ENCODE results near the gene AOAH. TPM values are rescaled to one million over a fixed set of nuclear protein-coding genes. Genes with fewer than 3 reads are reported as not detected.

AOAH gene, protein sequence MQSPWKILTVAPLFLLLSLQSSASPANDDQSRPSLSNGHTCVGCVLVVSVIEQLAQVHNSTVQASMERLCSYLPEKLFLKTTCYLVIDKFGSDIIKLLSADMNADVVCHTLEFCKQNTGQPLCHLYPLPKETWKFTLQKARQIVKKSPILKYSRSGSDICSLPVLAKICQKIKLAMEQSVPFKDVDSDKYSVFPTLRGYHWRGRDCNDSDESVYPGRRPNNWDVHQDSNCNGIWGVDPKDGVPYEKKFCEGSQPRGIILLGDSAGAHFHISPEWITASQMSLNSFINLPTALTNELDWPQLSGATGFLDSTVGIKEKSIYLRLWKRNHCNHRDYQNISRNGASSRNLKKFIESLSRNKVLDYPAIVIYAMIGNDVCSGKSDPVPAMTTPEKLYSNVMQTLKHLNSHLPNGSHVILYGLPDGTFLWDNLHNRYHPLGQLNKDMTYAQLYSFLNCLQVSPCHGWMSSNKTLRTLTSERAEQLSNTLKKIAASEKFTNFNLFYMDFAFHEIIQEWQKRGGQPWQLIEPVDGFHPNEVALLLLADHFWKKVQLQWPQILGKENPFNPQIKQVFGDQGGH
- total RNA-seq: 1 to 10 TPM in 3 of 4 donors, under 1 TPM in 1; 0.69 to 3.2 (median 2.2) TPM

DNA sequence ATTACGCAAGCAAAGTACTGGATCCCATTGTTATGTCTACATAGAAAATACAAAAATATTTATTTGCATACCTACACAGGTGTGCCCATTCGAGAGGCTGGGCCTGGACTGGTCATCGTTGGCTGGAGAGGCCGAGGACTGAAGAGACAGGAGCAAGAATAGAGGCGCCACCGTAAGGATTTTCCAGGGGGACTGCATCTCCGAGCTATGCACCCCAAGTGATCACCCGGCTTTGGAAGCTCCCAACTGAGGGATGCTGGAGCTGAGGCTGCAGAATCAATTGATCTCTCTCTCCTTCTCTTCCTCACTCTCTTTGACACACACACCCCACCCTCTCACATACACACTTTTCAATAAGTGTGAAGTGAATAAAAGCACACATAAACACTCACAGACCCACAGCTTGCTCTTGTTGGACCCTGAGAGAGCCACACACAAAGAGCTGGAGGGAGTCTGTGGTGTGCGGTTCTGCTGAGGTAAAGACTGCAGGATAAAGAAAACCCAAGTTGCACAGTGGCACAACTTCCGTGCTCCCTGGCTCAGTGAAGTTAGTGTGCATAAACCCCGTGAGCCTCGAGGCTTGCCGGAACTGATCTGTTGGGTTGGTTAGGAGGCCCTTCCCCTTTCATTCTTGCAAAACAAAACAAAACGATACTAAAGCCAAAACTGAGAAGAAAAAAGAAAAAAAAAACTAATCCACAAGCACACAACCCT is at the start of gene AOAH:
TSS of gene AOAH (minus strand) at position 544 of the 714 bp plus-strand sequence. CDS start at position 198, 346 bp downstream.
- TF ChIP-seq, protein P1, sequence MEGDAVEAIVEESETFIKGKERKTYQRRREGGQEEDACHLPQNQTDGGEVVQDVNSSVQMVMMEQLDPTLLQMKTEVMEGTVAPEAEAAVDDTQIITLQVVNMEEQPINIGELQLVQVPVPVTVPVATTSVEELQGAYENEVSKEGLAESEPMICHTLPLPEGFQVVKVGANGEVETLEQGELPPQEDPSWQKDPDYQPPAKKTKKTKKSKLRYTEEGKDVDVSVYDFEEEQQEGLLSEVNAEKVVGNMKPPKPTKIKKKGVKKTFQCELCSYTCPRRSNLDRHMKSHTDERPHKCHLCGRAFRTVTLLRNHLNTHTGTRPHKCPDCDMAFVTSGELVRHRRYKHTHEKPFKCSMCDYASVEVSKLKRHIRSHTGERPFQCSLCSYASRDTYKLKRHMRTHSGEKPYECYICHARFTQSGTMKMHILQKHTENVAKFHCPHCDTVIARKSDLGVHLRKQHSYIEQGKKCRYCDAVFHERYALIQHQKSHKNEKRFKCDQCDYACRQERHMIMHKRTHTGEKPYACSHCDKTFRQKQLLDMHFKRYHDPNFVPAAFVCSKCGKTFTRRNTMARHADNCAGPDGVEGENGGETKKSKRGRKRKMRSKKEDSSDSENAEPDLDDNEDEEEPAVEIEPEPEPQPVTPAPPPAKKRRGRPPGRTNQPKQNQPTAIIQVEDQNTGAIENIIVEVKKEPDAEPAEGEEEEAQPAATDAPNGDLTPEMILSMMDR (IDR thresholded peaks at IDR 0.05): no peak
- no peak for TF ChIP-seq POLR2A (IDR thresholded peaks at IDR 0.05)
- H3K4me3 ChIP-seq (ENCODE audit: low read depth, poor library complexity, severe bottlenecking): no peak within 1 kb of the TSS
- WGBS, 2 donors: 62 to 68% methylated on average over 14 of the region's 14 CpGs
- DNase-seq (ENCODE audit: low spot score in 2 of 2): peak; percentile 66 to 89
- intact Hi-C loops (cut with DNase I; ENCODE audit: low total_unique reads): no loop called here

DNA sequence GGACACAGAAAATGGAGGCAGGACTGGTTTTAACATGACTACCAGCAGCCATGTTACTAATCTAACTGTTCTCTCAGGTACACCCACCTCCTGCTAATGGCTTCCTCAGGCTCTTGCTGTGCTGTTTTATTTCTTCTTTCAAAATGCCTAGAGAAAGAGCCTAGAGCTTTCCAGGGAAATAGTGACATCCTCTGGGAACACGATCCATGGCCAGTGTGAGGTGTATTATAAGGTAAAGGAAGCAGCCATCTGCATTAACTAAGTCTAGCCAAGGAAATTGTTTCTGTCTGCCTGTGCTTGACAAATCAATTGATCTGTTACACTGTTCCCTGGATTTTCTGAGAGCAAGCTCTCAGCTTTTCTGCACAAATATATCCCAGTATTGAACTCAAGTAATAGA is 42.2 kb upstream of the AOAH start:
- TF ChIP-seq, protein P1 (IDR thresholded peaks at IDR 0.05): no peak
- TF ChIP-seq POLR2A (IDR thresholded peaks at IDR 0.05): no peak
- 86 to 91% methylated on average over 1 of the region's 1 CpG for WGBS, 2 donors
- H3K4me3 ChIP-seq (ENCODE audit: low read depth, poor library complexity, severe bottlenecking): no peak overlapping the region
- intact Hi-C loops (cut with DNase I; ENCODE audit: low total_unique reads): no loop called here
- DNase-seq (ENCODE audit: low spot score in 2 of 2): no peak

DNA sequence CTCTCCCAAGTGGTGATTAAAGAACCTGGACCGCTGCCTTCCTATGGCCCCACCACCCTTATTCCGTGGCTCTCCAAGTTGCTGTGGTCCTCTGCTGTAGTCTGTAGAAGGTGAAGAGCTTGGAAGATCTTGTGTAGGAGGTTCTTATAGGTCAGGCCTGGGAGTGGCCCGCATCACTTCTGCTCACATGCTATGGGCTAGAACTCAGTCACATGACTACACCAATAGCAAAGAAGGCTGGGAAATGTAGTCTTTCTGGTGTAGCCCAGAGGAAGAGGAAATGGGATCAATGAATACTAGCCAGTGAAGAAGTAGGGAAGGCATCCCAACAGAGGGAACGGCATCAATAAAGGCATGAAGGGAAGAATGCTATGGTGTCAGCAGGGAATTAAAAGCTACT is 41.3 kb upstream of the AOAH start:
- 72 to 98% methylated on average over 4 of the region's 4 CpGs for WGBS, 2 donors
- no peak overlapping the region for H3K4me3 ChIP-seq (ENCODE audit: low read depth, poor library complexity, severe bottlenecking)
- no peak for DNase-seq (ENCODE audit: low spot score in 2 of 2)
- TF ChIP-seq POLR2A (IDR thresholded peaks at IDR 0.05): no peak
- TF ChIP-seq, protein P1 (IDR thresholded peaks at IDR 0.05): no peak
- intact Hi-C loops (cut with DNase I; ENCODE audit: low total_unique reads): no loop called here

DNA sequence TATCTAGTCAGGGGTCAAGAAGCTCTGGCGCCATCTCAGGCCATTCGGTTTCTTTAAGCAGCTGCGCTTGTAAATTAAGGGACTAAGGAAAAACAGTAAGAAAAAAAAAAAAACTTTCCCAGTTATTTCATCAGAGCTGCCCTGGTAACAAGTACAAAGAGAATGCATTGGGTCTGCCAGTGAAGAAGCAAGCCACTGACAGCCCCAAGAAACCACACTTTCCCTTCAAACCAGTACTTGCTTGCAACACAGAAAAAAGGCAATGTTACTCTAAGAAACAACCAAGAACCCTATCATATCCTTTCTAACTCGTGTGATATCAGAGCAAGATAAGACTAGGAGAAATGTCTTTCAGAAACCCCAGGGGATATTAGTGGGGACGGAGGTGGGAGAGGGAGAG is 40.6 kb upstream of the AOAH start:
- no peak for DNase-seq (ENCODE audit: low spot score in 2 of 2)
- 71 to 77% methylated on average over 5 of the region's 5 CpGs for WGBS, 2 donors
- intact Hi-C loops (cut with DNase I; ENCODE audit: low total_unique reads): no loop called here
- no peak overlapping the region for H3K4me3 ChIP-seq (ENCODE audit: low read depth, poor library complexity, severe bottlenecking)
- no peak for TF ChIP-seq POLR2A (IDR thresholded peaks at IDR 0.05)
- TF ChIP-seq, protein P1 (IDR thresholded peaks at IDR 0.05): no peak

DNA sequence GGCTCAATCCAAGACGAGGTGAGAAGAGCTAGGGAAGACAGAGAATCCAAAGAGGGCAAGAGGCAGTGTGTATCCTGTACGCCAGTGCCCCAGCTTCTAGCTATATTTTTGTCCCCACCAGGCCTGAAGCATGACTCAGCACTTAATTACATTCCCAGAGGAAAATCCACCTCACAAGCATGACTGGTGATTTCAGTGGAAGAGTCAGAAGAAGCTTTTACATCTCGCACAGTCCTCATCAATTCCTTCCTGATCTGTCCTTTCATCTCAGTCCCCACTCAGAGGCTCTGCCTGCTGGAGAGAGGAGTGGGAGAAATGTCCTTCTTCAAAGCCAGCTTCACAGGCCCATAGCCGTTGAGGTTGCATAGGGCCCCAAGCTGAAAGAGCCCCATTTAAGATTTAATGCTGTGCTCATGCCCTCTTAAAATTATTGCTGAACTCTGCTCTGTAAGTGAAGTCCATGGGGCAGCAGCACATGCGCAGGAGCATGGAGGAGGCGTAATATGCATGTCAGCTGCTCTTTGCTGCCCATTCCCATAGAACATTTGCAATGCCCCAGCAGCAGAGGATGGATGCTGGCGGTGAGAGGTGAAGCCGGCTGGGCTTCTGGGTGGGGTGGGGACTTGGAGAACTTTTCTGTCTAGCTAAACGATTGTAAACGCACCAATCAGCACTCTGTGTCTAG is 39.0 kb upstream of the AOAH start:
- 85 to 91% methylated on average over 10 of the region's 10 CpGs for WGBS, 2 donors
- intact Hi-C loops (cut with DNase I; ENCODE audit: low total_unique reads): no loop called here
- DNase-seq (ENCODE audit: low spot score in 2 of 2): no peak
- TF ChIP-seq, protein P1 (IDR thresholded peaks at IDR 0.05): no peak
- TF ChIP-seq POLR2A (IDR thresholded peaks at IDR 0.05): no peak
- no peak overlapping the region for H3K4me3 ChIP-seq (ENCODE audit: low read depth, poor library complexity, severe bottlenecking)
